Activated CD4-positive, alpha-beta memory T cell treated with anti-CD3 and anti-CD28 coated beads, Interleukin-2, amount 10 ng/mL, durations not matched to agents 7 days and 5 days (primary cell): Measurements from ENCODE around the gene MEMO1. TPM values are rescaled to one million over a fixed set of nuclear protein-coding genes. Genes with fewer than 3 reads are reported as not detected.
A peak's percentile ranks its signal among the peaks of the same experiment; 100 is the strongest.
"Not testable (repeated sequence)": the region's sequence is repeated elsewhere in the genome, so short reads cannot be mapped to it uniquely, and the experiment has no call there.

Experiments used
- CTCF ChIA-PET: fragments of 350-600 bp; sonication (Branson Sonifier 250); formaldehyde crosslinking; loops from one replicate; lab custom pipeline; 2021; ENCODE audit warnings: antibody characterized with exemption, inconsistent platforms; lab: Charles Lee
- POLR2A ChIA-PET: fragments of 350-600 bp; sonication (Branson Sonifier 250); formaldehyde crosslinking; loops from one replicate; lab custom pipeline; 2021; ENCODE audit warnings: antibody characterized with exemption; lab: Charles Lee
- DNase-seq: peaks from one replicate; pipeline ENCODE4 v3.0.0-alpha.2; 2020
- H3K27ac Mint-ChIP-seq: one replicate; pipeline ENCODE4 v1.8.0; 2021; ENCODE audit warnings: mild to moderate bottlenecking, mixed read lengths
- H3K27me3 Mint-ChIP-seq: one replicate; pipeline ENCODE4 v1.8.0; 2021; ENCODE audit warnings: mixed read lengths
- H3K36me3 Mint-ChIP-seq: one replicate; pipeline ENCODE4 v1.8.0; 2021; ENCODE audit warnings: low read depth, mixed read lengths
- H3K4me1 Mint-ChIP-seq: one replicate; pipeline ENCODE4 v1.8.0; 2021; ENCODE audit warnings: mixed read lengths
- H3K4me3 Mint-ChIP-seq: one replicate; pipeline ENCODE4 v1.8.0; 2021; ENCODE audit warnings: mild to moderate bottlenecking, mixed read lengths
- H3K9me3 Mint-ChIP-seq: one replicate; pipeline ENCODE4 v1.8.0; 2021; ENCODE audit warnings: mixed read lengths
- total RNA-seq, 2 experiments: library from RNA; stranded (reverse); gene quantifications; one replicate each; pipeline ENCODE4 v1.2.3, GENCODE V29; 2021

MEMO1 gene
- total RNA-seq: 10 to 100 TPM; 40.7 to 41.5 TPM

DNA sequence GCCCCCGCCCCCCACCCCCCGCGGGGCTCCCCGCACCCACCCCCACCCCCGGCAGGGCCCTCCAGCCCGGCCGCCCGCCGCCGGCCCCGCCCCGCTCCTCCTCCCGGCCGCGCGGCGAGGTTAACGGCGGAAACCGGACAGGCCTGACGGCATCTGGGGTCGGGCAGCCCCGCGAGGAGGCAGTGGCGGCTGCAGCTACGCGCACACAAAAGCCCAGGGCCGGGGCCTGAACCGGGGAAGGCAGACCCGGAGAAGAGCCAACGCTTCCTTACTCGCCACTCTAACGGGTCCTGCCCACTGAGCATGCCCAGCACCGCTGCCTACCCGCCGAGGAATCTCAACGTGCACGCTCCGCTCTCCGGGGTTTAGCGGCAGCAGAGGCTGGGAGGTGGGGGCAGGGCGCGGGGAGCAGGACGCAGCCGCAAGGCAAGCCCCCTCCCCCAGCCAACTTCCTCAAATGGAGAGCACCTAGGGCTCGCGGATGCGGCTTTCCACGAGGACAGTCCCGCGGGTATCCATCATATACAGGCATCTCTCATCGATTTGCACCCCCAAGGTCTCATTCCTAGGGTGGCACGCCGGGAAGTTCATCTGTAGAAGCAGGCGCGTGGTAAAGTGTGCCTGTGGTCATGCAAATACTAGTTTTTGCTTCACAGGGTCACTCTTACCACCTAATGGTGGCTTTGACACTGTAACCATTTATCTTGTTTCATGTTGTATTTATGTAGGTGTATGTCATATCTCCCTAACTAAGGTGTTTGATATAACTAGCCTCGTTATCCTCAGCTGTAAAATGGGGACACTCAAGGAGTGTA is at the start of gene MEMO1:
MEMO1 (minus strand) TSS at position 339 of the 815 bp plus-strand sequence. CDS start 761 bp downstream, outside the sequence.
- H3K4me1 Mint-ChIP-seq: peaks cover 39% of the 10 kb centered on the region
- ChIA-PET CTCF (interaction anchor here (3.1 kb wide), 1 partner anchor 52 kb away, joined by 9 read pairs; the partner anchor contains the start of gene SPAST), POLR2A (interaction anchor here (0.6 to 1.9 kb wide), 14 partner anchors 9 to 267 kb away, joined by 3 to 23 read pairs (median 3); partner anchors contain the start of genes DPY30, SLC30A6, SPAST and YIPF4)

DNA sequence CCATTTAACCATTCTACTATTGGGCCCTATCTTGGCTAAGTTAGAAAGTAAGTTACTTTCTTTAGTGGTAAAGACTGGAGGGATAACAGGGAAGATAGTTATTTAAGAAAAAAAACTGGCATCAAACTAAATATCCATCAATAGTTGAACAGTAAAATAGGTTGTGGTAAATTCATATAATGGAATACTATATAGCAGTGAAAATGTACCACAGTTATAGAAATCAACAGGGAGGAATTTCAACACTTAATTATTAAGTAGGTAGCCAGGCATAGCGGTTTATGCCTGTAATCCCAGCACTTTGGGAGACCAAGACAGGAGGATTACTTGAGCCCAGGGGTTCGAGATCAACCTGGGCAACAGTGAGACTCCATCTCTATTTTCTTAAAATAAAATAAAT is 49.5 kb upstream of the MEMO1 start:
- Mint-ChIP-seq H3K9me3 (no peaks in the 10 kb centered on the region), H3K27me3 (peaks cover 2% of the 10 kb centered on the region), H3K4me3 (no peak overlapping the region), H3K36me3 (no peaks in the 10 kb centered on the region), H3K27ac (no peak overlapping the region), H3K4me1 (peaks cover 21% of the 10 kb centered on the region)
- POLR2A ChIA-PET: no interaction called here
- no peak for DNase-seq
- CTCF ChIA-PET: no interaction called here

More for the DNA sequence above, at the start of gene MEMO1:
- Mint-ChIP-seq H3K9me3 (no peaks in the 10 kb centered on the region), H3K27me3 (no peaks in the 10 kb centered on the region), H3K4me3 (peak within 1 kb of the TSS; percentile 81), H3K36me3 (peaks cover 11% of the 10 kb centered on the region), H3K27ac (peak within 1 kb of the TSS; percentile 90)
- peak; percentile 91 for DNase-seq

DNA sequence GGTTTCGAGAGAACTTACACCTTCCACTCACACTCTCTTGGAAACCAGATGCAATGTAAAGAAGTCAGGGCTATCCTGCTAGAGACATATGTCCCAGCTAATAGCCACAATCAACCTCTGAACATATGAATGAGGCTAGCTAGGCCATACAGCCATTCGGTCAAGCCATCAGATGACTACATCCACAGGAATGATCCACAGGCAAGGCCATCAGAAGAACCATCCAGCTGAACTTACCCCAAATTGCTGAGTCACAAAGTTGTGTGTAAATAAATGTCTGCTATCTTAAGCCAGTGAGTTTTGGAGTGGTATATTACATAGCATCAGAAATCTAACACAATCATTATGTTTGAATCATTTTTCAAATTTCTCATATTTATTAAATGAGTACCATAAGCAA is 47.3 kb upstream of the MEMO1 start:
- CTCF ChIA-PET: no interaction called here
- H3K9me3 Mint-ChIP-seq: no peaks in the 10 kb centered on the region
- DNase-seq: no peak
- peaks cover 12% of the 10 kb centered on the region for H3K4me1 Mint-ChIP-seq
- no peaks in the 10 kb centered on the region for H3K36me3 Mint-ChIP-seq
- H3K27ac Mint-ChIP-seq: no peak overlapping the region
- H3K4me3 Mint-ChIP-seq: no peak overlapping the region
- H3K27me3 Mint-ChIP-seq: peaks cover 2% of the 10 kb centered on the region
- POLR2A ChIA-PET: interaction anchor here (1.2 kb wide), 1 partner anchor 18 kb away, joined by 4 read pairs; the partner anchor contains the start of gene DPY30

DNA sequence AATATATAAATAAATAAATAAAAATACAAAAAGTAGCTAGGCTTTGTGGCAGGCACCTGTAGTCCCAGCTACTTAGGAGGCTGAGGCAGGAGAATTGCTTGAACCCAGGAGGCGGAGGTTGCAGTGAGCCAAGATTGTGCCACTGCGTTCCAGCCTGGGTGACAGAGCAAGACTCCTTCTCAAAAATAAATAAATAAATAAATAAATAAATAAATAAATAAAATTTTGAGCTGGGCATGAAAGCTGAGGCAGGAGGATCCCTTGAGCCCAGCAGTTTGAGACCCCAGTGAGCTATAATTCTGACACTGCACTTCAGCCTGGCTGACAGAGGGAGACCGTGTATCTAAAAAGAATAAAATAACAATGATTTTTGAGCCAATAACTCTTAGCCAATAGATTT is 43.8 kb upstream of the MEMO1 start:
- ChIA-PET POLR2A (interaction anchor here (1.2 to 1.4 kb wide), 3 partner anchors 9 to 20 kb away, joined by 4 to 8 read pairs (median 7); partner anchors contain the start of genes DPY30 and SPAST), CTCF (interaction anchor here (1.1 kb wide), 1 partner anchor 9 kb away, joined by 4 read pairs; the partner anchor contains the start of gene SPAST)
- H3K4me1 Mint-ChIP-seq, H3K4me3 Mint-ChIP-seq, H3K36me3 Mint-ChIP-seq, H3K27ac Mint-ChIP-seq, H3K27me3 Mint-ChIP-seq, DNase-seq, H3K9me3 Mint-ChIP-seq: not testable (repeated sequence)

DNA sequence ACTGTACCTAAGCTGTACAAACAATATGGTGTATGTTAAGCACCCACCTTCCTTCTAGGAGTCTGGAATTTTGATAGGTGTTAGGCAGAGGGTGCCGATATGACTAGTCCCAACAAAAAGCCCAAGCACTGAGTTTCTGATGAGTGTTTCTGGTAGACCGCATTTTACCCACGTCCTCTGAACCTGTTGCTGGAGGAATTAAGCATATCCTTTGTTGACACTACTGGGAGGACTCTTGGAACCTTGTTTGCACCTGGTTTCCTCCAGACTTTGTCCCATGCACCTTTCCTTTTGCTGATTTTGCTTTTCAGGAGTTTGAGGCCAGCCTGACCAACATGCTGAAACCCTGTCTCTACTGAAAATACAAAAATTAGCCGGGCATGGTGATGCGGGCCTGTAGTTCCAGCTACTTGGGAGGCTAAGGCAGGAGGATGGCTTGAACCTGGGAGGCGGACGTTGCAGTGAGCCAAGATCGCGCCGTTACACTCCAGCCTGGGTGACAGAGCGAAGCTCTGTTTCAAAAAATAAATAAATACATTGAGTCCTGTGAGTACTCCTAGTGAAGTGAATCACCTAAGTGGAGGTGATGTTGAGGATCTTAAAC is 41.1 kb upstream of the MEMO1 start:
- Mint-ChIP-seq H3K27me3 (no peaks in the 10 kb centered on the region), H3K9me3 (no peaks in the 10 kb centered on the region), H3K4me1 (no peaks in the 10 kb centered on the region), H3K36me3 (no peaks in the 10 kb centered on the region), H3K27ac (no peak overlapping the region), H3K4me3 (no peak overlapping the region)
- DNase-seq: no peak
- ChIA-PET CTCF (interaction anchor here (0.8 kb wide), 1 partner anchor 11 kb away, joined by 3 read pairs; the partner anchor contains the start of gene SPAST), POLR2A (interaction anchor here (1.8 kb wide), 1 partner anchor 12 kb away, joined by 8 read pairs; the partner anchor contains the start of gene DPY30)

DNA sequence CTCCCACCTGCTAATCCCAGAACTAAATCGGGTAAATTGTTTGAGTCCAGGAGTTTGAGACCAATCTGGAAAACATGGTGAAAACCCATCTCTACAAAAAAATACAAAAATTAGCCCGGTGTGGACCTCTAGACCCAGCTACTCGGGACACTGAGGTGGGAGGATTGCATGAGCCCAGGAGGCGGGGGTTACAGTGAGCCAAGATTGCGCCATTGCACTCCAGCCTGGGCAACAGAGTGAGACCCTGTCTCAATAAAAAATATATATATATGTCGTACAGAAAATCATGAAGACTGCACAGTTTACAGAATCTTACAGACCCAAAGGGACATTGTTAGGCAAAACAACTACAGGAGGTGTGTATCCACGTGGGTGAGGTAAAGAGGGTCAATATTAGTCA is 32.8 kb upstream of the MEMO1 start:
- ChIA-PET CTCF (no interaction called here), POLR2A (no interaction called here)
- H3K4me3 Mint-ChIP-seq: no peak overlapping the region
- peaks cover 15% of the 10 kb centered on the region for H3K4me1 Mint-ChIP-seq
- no peaks in the 10 kb centered on the region for H3K36me3 Mint-ChIP-seq
- H3K9me3 Mint-ChIP-seq: no peaks in the 10 kb centered on the region
- DNase-seq: no peak
- H3K27ac Mint-ChIP-seq: no peak overlapping the region
- H3K27me3 Mint-ChIP-seq: no peaks in the 10 kb centered on the region

DNA sequence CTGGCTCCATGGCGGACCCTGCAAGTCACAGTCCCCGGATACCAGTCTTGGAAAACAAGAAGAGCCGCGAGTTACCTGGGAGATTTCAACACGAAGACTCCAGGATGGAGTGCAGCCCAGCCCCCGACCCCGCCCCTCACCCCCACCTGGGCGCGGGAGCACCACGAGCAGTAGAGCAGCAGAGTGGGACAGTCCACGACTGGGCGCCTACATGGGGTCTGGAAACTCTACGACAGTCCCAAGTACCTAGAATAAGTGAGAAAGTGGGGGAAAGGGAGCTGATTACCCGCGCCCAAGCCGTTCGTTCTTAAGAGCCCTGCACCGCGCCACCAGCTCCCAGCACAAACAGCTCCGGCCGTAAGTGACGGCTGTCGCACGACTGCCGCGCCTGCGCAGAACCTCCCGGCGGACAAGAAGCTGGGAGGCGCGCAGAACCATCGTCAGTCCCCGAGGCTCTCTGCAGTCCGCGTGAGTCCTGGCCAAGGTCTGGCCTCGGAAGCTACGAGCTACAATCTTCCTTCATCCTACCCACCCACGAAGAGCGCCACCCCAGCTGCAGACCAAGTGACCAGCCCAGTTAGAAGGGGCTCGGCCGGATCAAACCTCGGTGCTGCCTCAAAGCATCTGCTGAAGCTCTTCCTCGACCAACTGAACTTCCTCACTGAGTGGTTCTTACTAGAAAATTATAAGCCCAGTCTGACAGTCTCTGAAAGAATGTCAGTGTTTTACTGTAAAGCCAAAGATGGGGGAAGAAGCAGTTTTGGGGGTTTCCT is 28.8 kb upstream of the MEMO1 start, which contains the start of gene DPY30:
DPY30 (minus strand) TSS at position 359 of the 773 bp plus-strand sequence; CDS start at position 10, 349 bp downstream.
- Mint-ChIP-seq H3K4me1 (peaks cover 19% of the 10 kb centered on the region), H3K4me3 (peak within 1 kb of the TSS; percentile 83), H3K27me3 (no peaks in the 10 kb centered on the region), H3K27ac (peak within 1 kb of the TSS; percentile 90), H3K9me3 (no peaks in the 10 kb centered on the region), H3K36me3 (peaks cover 3% of the 10 kb centered on the region)
- ChIA-PET POLR2A (interaction anchor here (0.6 to 2.9 kb wide), 24 partner anchors 9 to 228 kb away, joined by 3 to 62 read pairs (median 4); partner anchors contain the start of genes MEMO1, SLC30A6 and SPAST), CTCF (interaction anchor here (0.6 to 3.4 kb wide), 8 partner anchors 16 to 193 kb away, joined by 3 to 34 read pairs (median 4); partner anchors contain the start of gene SPAST)
- peak; percentile 92 for DNase-seq

DNA sequence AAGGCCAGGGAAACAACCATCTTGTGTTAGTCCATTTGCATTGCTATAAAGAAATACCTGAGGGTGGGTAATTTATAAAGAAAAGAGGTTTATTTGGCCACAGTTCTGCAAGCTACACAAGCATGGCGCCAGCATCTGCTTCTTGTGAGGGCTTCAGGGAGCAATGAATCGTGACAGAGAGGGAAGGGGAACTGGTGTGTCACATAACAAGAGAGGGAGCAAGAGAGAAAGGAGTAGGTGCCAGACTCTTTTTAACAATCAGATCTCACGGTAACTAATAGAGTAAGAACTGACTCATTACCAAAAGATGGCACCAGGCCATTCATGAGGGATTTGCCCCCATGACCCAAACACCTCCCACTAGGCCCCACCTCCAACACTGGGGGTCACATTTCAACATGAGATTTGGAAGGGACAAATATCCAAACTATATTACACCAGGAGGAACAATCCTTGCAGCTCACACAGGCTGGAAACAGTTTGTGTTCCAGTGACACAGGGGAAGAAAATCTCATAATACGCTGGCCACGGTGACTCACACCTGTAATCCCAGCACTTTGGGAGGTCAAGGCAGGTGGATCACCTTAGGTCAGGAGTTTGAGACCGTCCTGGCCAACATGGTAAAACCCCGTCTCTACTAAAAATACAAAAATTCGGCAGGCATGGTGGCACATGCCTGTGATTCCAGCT is 23.5 kb upstream of the MEMO1 start:
- H3K4me3 Mint-ChIP-seq, H3K9me3 Mint-ChIP-seq, DNase-seq, CTCF ChIA-PET, H3K27me3 Mint-ChIP-seq, H3K27ac Mint-ChIP-seq: not testable (repeated sequence)
- Mint-ChIP-seq H3K4me1 (peaks cover 17% of the 10 kb centered on the region), H3K36me3 (peaks cover 25% of the 10 kb centered on the region)
- POLR2A ChIA-PET: interaction anchor here (0.9 kb wide), 1 partner anchor 20 kb away, joined by 4 read pairs; no protein-coding TSS in a partner anchor

DNA sequence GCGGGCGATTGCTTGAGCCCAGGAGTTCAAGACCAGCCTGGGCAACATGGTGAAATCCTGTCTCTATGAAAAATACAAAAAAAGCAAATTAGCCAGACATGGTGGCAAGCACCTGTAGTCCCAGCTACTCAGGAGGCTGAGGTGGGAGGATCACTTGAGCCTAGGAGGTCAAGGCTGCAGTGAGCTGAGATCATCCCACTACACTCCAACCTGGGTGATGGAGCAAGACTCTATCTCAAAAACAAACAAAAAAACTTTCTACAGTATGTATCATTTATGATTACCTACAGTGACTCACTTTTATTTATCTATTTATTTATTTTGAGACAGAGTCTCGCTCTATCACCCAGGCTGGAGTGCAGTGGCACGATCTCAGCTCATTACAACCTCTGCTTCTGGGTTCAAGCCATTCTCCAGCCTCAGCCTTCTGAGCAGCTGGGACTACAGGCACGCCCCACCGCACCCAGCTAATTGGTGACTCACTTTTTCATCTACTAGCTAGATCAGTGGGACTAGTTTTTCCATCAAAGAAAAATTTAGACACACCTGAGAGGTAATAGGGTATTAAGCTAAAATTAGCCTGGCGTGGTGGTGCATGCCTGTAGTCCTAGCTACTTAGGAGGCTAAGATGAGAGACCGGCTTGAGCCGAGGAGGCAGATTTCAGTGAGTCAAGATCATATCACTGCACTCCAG is 8.1 kb upstream of the MEMO1 start:
- POLR2A ChIA-PET: interaction anchor here (0.6 to 2.7 kb wide), 3 partner anchors 8 to 167 kb away, joined by 3 to 8 read pairs (median 4); partner anchors contain the start of gene MEMO1
- not testable (repeated sequence) for H3K27me3 Mint-ChIP-seq, H3K9me3 Mint-ChIP-seq, H3K27ac Mint-ChIP-seq, H3K4me3 Mint-ChIP-seq, H3K4me1 Mint-ChIP-seq, DNase-seq
- H3K36me3 Mint-ChIP-seq: peaks cover 18% of the 10 kb centered on the region
- CTCF ChIA-PET: interaction anchor here (0.7 kb wide), 1 partner anchor 100 kb away, joined by 3 read pairs; no protein-coding TSS in a partner anchor

DNA sequence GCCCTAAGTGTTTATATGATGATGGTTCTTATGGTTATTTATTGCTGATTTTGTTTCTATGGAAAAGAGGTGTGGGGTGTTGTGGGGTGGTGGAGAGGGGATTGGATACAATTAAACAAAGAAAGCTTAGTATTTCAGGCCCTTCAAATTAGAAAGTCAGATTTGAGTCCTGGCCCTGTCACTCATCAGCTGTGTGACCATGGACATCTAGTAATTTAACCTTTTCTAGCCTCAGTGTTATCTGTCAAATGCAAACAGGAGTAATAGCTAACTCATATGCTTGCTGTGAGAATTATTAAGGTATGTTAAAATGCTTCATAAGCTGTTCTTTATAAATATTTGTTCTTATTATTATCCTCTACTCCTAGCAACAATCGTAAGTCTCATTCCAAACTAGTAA is 2.1 kb upstream of the MEMO1 start:
- DNase-seq: no peak
- Mint-ChIP-seq H3K4me1 (peaks cover 28% of the 10 kb centered on the region), H3K9me3 (no peaks in the 10 kb centered on the region), H3K27me3 (no peaks in the 10 kb centered on the region), H3K36me3 (peaks cover 7% of the 10 kb centered on the region), H3K27ac (no peak overlapping the region), H3K4me3 (no peak overlapping the region)
- ChIA-PET POLR2A (interaction anchor here (1.0 to 2.6 kb wide), 5 partner anchors 27 to 91 kb away, joined by 3 to 20 read pairs (median 4); partner anchors contain the start of gene DPY30), CTCF (interaction anchor here (1.6 to 3.1 kb wide), 2 partner anchors 27 to 50 kb away, joined by 5 to 9 read pairs; partner anchors contain the start of genes DPY30 and SPAST)

DNA sequence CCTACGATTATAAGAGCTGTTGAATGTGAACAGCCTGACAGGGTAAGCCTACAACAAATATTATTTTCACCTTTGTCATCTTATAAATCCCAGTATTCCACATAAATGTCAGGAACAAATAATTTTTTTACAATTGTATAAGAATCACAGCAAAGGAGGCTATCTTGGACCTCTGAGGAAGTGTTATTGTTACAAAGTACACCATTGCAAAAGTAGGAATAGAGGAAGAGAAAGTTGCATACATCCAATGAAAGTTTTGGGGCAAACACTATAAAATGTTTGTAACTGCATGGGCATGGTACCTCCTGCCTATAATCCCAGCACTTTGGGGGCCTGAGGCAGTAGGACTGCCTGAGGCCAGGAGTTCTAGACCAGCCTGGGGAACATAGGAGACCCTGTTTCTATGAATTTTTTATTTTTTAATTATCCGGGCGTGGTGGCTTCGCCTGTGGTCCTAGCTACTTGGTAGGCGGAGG is 715 bp upstream of the MEMO1 start:
- ChIA-PET POLR2A (interaction anchor here (0.6 to 1.9 kb wide), 12 partner anchors 8 to 267 kb away, joined by 3 to 23 read pairs (median 3); partner anchors contain the start of genes DPY30, SLC30A6, SPAST and YIPF4), CTCF (interaction anchor here (3.1 kb wide), 1 partner anchor 51 kb away, joined by 9 read pairs; the partner anchor contains the start of gene SPAST)
- Mint-ChIP-seq H3K27me3 (no peaks in the 10 kb centered on the region), H3K4me1 (peaks cover 36% of the 10 kb centered on the region), H3K36me3 (peaks cover 9% of the 10 kb centered on the region), H3K9me3 (no peaks in the 10 kb centered on the region), H3K4me3 (peak overlapping the region; percentile 81), H3K27ac (peak overlapping the region; percentile 90)
- no peak for DNase-seq
